H1 (cell line): ENCODE results near the gene KANSL2. TPM values are rescaled to one million over a fixed set of nuclear protein-coding genes. Genes with fewer than 3 reads are reported as not detected.
A peak's percentile ranks its signal among the peaks of the same experiment; 100 is the strongest.

Experiments
- CTCF ChIA-PET: fragments of 300-600 bp; sonication (Branson Sonifier 250); formaldehyde crosslinking; loops from one replicate; lab custom pipeline; 2021; ENCODE audit not compliant: partially characterized antibody; lab: Charles Lee
- POLR2A ChIA-PET: fragments of 300-600 bp; sonication (Branson Sonifier 250); formaldehyde crosslinking; loops from one replicate; lab custom pipeline; 2021; ENCODE audit warnings: inconsistent platforms; ENCODE audit not compliant: partially characterized antibody; lab: Charles Lee
- DNase-seq, 2 experiments: peaks; one replicate each; pipeline versions ENCODE4 v3.0.0 to v3.0.0-alpha.2; 2010 to 2022; ENCODE audit warnings: low spot score in 2 of 2, low read depth in 1 of 2, mixed read lengths in 1 of 2
- FAIRE-seq: peaks from 2 replicates; lab custom pipeline; 2011; peaks lifted over from hg19 to GRCh38; lab: Jason Lieb, UNC
- H2AFZ ChIP-seq: 2 replicates; pipeline ENCODE4 v1.8.1; 2012; ENCODE audit warnings: low read length, inconsistent platforms
- H2AK5ac ChIP-seq: 2 replicates; pipeline ENCODE4 v1.6.1; 2013; ENCODE audit warnings: low read depth, low read length
- H2BK120ac ChIP-seq: replicated peaks from 2 replicates; pipeline ENCODE3; 2013; ENCODE audit warnings: low read depth, low read length, inconsistent platforms
- H2BK12ac ChIP-seq: 2 replicates; pipeline ENCODE4 v1.6.1; 2013; ENCODE audit warnings: low read depth, low read length
- H2BK15ac ChIP-seq: 2 replicates; pipeline ENCODE4 v1.6.1; 2013; ENCODE audit warnings: low read length
- H2BK20ac ChIP-seq: 2 replicates; pipeline ENCODE4 v1.6.1; 2013; ENCODE audit warnings: low read length
- H2BK5ac ChIP-seq: 2 replicates; pipeline ENCODE4 v1.6.1; 2013; ENCODE audit warnings: low read depth, low read length
- H3K14ac ChIP-seq: 2 replicates; pipeline ENCODE4 v1.6.1; 2013; ENCODE audit warnings: inconsistent platforms; ENCODE audit not compliant: insufficient read length
- H3K18ac ChIP-seq: 2 replicates; pipeline ENCODE4 v1.6.1; 2013; ENCODE audit warnings: low read length; ENCODE audit errors: extremely low read depth
- H3K23ac ChIP-seq: 2 replicates; pipeline ENCODE4 v1.6.1; 2013; ENCODE audit warnings: inconsistent platforms; ENCODE audit not compliant: insufficient read length
- H3K23me2 ChIP-seq: 2 replicates; pipeline ENCODE4 v1.6.1; 2013; ENCODE audit warnings: low read depth, low read length
- H3K27ac ChIP-seq: 2 replicates; pipeline ENCODE4 v1.6.1; 2011; ENCODE audit warnings: low read depth, low read length, inconsistent platforms
- H3K27me3 ChIP-seq, 4 experiments: replicated peaks in 1 of 4; 1 replicate in 1 of 4; 2 replicates in 3 of 4; pipeline versions ENCODE4 v1.6.1 to v1.8.1; 2011 to 2013; ENCODE audit warnings: low read length in 3 of 4, mild to moderate bottlenecking in 3 of 4, inconsistent platforms in 2 of 4, mixed read lengths in 2 of 4, moderate library complexity in 1 of 4; ENCODE audit not compliant: control insufficient read depth in 3 of 4, insufficient read depth in 3 of 4; ENCODE audit errors: extremely low read depth in 1 of 4
- H3K36me3 ChIP-seq, 4 experiments: 2 replicates each; pipeline versions ENCODE4 v1.6.1 to v1.8.1; 2011 to 2013; ENCODE audit warnings: mild to moderate bottlenecking in 4 of 4, low read length in 3 of 4, moderate library complexity in 2 of 4, control low read depth in 1 of 4, inconsistent platforms in 1 of 4; ENCODE audit not compliant: insufficient read depth in 4 of 4, control insufficient read depth in 2 of 4
- H3K4ac ChIP-seq: replicated peaks from 2 replicates; pipeline ENCODE3; 2013; ENCODE audit warnings: low read length, low read depth, mixed read lengths, inconsistent platforms; ENCODE audit not compliant: insufficient read length
- H3K4me1 ChIP-seq, 4 experiments: replicated peaks in 1 of 4; 1 replicate in 1 of 4; 2 replicates in 3 of 4; pipeline versions ENCODE4 v1.6.1 to v1.8.1; 2011 to 2013; ENCODE audit warnings: low read length in 3 of 4, inconsistent platforms in 2 of 4, mixed read lengths in 1 of 4; ENCODE audit not compliant: insufficient read depth in 4 of 4, control insufficient read depth in 3 of 4
- H3K4me2 ChIP-seq, 2 experiments: 2 replicates each; pipeline versions ENCODE4 v1.6.1 to v1.8.1; 2011 to 2013; ENCODE audit warnings: low read depth in 2 of 2, low read length in 2 of 2, control low read depth in 1 of 2, inconsistent platforms in 1 of 2, mild to moderate bottlenecking in 1 of 2; ENCODE audit not compliant: insufficient read depth in 1 of 2
- H3K4me3 ChIP-seq, 4 experiments: fragments of 200-600, 300-600 bp in 1 of 4; sonication (generic), shearing (Covaris generic), sonication (Bioruptor Twin) in 1 of 4; 2 replicates each; pipeline versions ENCODE4 v1.5.1 to v1.8.1; 2011 to 2016; ENCODE audit warnings: low read length in 4 of 4, low read depth in 3 of 4, control low read depth in 2 of 4, inconsistent platforms in 2 of 4, mild to moderate bottlenecking in 2 of 4, mixed read lengths in 1 of 4, moderate library complexity in 1 of 4; ENCODE audit not compliant: insufficient read depth in 2 of 4; ENCODE audit errors: extremely low read depth in 1 of 4
- H3K56ac ChIP-seq: replicated peaks from 2 replicates; pipeline ENCODE3; 2013; ENCODE audit warnings: low read depth, mild to moderate bottlenecking, mixed read lengths, low read length, inconsistent platforms; ENCODE audit not compliant: insufficient read length
- H3K79me1 ChIP-seq: 2 replicates; pipeline ENCODE4 v1.6.1; 2013; ENCODE audit warnings: low read depth, low read length, control low read depth
- H3K79me2 ChIP-seq, 2 experiments: 2 replicates each; pipeline versions ENCODE4 v1.6.1 to v1.8.1; 2012 to 2013; ENCODE audit warnings: low read length in 2 of 2, mild to moderate bottlenecking in 2 of 2, inconsistent platforms in 1 of 2; ENCODE audit not compliant: insufficient read depth in 2 of 2, control insufficient read depth in 1 of 2
- H3K9ac ChIP-seq, 4 experiments: replicated peaks in 1 of 4; 1 replicate in 1 of 4; 2 replicates in 3 of 4; pipeline versions ENCODE4 v1.6.1 to v1.8.1; 2011 to 2013; ENCODE audit warnings: low read depth in 3 of 4, low read length in 3 of 4, control low read depth in 2 of 4, mild to moderate bottlenecking in 2 of 4, moderate library complexity in 2 of 4, inconsistent platforms in 1 of 4; ENCODE audit errors: extremely low read depth in 1 of 4
- H3K9me3 ChIP-seq, 2 experiments: 2 replicates each; pipeline versions ENCODE4 v1.6.1 to v1.8.1; 2012 to 2013; ENCODE audit warnings: mild to moderate bottlenecking in 2 of 2, moderate library complexity in 2 of 2, control low read depth in 1 of 2, inconsistent platforms in 1 of 2, low read depth in 1 of 2, low read length in 1 of 2, mixed read lengths in 1 of 2; ENCODE audit not compliant: insufficient read depth in 2 of 2
- H4K20me1 ChIP-seq, 2 experiments: replicated peaks in 1 of 2; 2 replicates each; pipeline versions ENCODE3 to v1.8.1; 2011 to 2013; ENCODE audit warnings: inconsistent platforms in 2 of 2, low read length in 2 of 2, mild to moderate bottlenecking in 1 of 2; ENCODE audit not compliant: insufficient read depth in 2 of 2, control insufficient read depth in 1 of 2
- H4K5ac ChIP-seq: 2 replicates; pipeline ENCODE4 v1.6.1; 2013; ENCODE audit warnings: low read length, low read depth, mixed read lengths, inconsistent platforms; ENCODE audit not compliant: insufficient read length
- H4K8ac ChIP-seq: 2 replicates; pipeline ENCODE4 v1.8.0; 2013; ENCODE audit warnings: mild to moderate bottlenecking, moderate library complexity, low read length, inconsistent platforms; ENCODE audit not compliant: insufficient read depth; ENCODE audit errors: extremely low read depth
- H4K91ac ChIP-seq: replicated peaks from 2 replicates; pipeline ENCODE3; 2013; ENCODE audit warnings: low read length, mixed read lengths, inconsistent platforms; ENCODE audit not compliant: insufficient read length
- ASH2L ChIP-seq: fragments of 200-600, 300-600 bp; sonication (generic); IDR thresholded peaks from one replicate; pipeline ENCODE4 v1.7.1; 2017; ENCODE audit warnings: low read length
- CBX5 ChIP-seq: fragments of 300-800, 300-1000 bp; sonication (generic); IDR thresholded peaks from 2 replicates; pipeline ENCODE4 v1.7.1; 2016; ENCODE audit warnings: antibody characterized with exemption, low read length, low read depth
- CHD2 ChIP-seq: IDR thresholded peaks from 2 replicates; pipeline ENCODE4 v1.6.1; 2012; ENCODE audit warnings: low read length, improper control_type of control experiment
- NRF1 ChIP-seq: IDR thresholded peaks from 2 replicates; pipeline ENCODE4 v1.6.1; 2011; ENCODE audit warnings: mild to moderate bottlenecking, low read depth, low read length, improper control_type of control experiment
- POU5F1 ChIP-seq: IDR thresholded peaks from 2 replicates; pipeline ENCODE4 v1.6.1; 2011; ENCODE audit warnings: low read depth, mild to moderate bottlenecking, low read length, moderate library complexity
- SIX5 ChIP-seq: IDR thresholded peaks from 2 replicates; pipeline ENCODE4 v1.6.1; 2011; ENCODE audit warnings: mild to moderate bottlenecking, low read depth, low read length
- SUZ12 ChIP-seq: fragments of 200-600 bp; sonication (generic); IDR thresholded peaks from 2 replicates; pipeline ENCODE4 v1.6.1; 2012; ENCODE audit warnings: mild to moderate bottlenecking, inconsistent platforms, low read length, moderate library complexity, mixed read lengths
- TAF7 ChIP-seq: optimal IDR thresholded peaks from 2 replicates; pipeline ENCODE3; 2011; ENCODE audit warnings: low read depth, mild to moderate bottlenecking, inconsistent platforms, low read length, moderate library complexity, borderline replicate concordance
- WGBS, 2 experiments: shearing (Covaris generic) in 1 of 2; methylation state at CpG; one replicate each; pipeline versions ENCODE4 v1.1.6 to v1.1.7; 2013 to 2015; ENCODE audit warnings: low lambda C conversion rate in 2 of 2, mixed read lengths in 2 of 2, inconsistent platforms in 1 of 2, low coverage in 1 of 2, missing lambda C conversion rate in 1 of 2; ENCODE audit not compliant: insufficient replicate concordance in 2 of 2, insufficient coverage in 1 of 2, insufficient read length in 1 of 2; ENCODE audit errors: extremely low coverage in 1 of 2, missing lambda C conversion rate in 1 of 2; 5-methylcytosine and 5-hydroxymethylcytosine counted together
- long read RNA-seq, 2 experiments: library from RNA in 1 of 2; library from capped mRNA in 1 of 2; stranded (forward); transcript quantifications; one replicate each; pipeline ENCODE4 v2.0.0, GENCODE V29; 2021; ENCODE audit warnings: inconsistent platforms in 1 of 2
- polyA minus RNA-seq, 3 experiments: library from RNA; depleted of rRNA, polyadenylated mRNA; stranded (reverse); fragments of >200 nt; gene quantifications; 1 replicate in 2 of 3; 2 replicates in 1 of 3; pipeline ENCODE4 v1.2.3, GENCODE V29; 2011
- polyA plus RNA-seq, 7 experiments: library from polyadenylated mRNA; depleted of rRNA in 3 of 7; stranded (reverse) in 5 of 7; unstranded in 2 of 7; fragments of >200 nt in 5 of 7; fragments of 200-250 nt in 2 of 7; gene quantifications; 1 replicate in 5 of 7; 2 replicates in 1 of 7; 4 replicates in 1 of 7; pipeline versions ENCODE4 v1.2.1 to v1.2.3, GENCODE V29; 2011 to 2013; ENCODE audit warnings: missing spikeins in 2 of 7, mixed read lengths in 2 of 7
- total RNA-seq: library from RNA; stranded (reverse); fragmentation: NEBNext Ultra II Directional; extraction: Animal tissue kit (Norgen Biotek cat#: 25700); gene quantifications from 2 replicates; pipeline ENCODE4 v1.2.1, GENCODE V29; 2021

Gene KANSL2
- total RNA-seq (46.1 and 48.4 TPM in 2 replicates), polyA plus RNA-seq (2011; rRNA removed) (48.3 and 50.7 TPM in 2 replicates), polyA minus RNA-seq (2011; rRNA and poly(A)+ RNA removed) (96.5 and 101 TPM in 2 replicates)
- polyA plus RNA-seq (2011; cell fraction: cytosol; rRNA removed), result 51.4 TPM
- polyA plus RNA-seq (2011; cell fraction: nucleus; rRNA removed), result 58.1 TPM
- 35.5 to 50.3 TPM (median 37.5 TPM) in 4 replicates for polyA plus RNA-seq (2012, experiment 1 of 2)
- 23.4 TPM for polyA plus RNA-seq (2012, experiment 2 of 2)
- polyA plus RNA-seq (2013, experiment 1 of 2), result 27.4 TPM
- polyA plus RNA-seq (2013, experiment 2 of 2), result 25.2 TPM
- polyA minus RNA-seq (2011; cell fraction: cytosol; rRNA and poly(A)+ RNA removed), result 46.2 TPM
- polyA minus RNA-seq (2011; cell fraction: nucleus; rRNA and poly(A)+ RNA removed), result 103 TPM
- long read RNA-seq, experiment 1, partial matches to known transcripts, result 16 of 42 reads
- long read RNA-seq, experiment 1, other reads (novel, unspliced or antisense), result 26 of 42 reads
- long read RNA-seq, experiment 2, partial matches to known transcripts, result 6 of 54 reads
- long read RNA-seq, experiment 2, other reads (novel, unspliced or antisense), result 47 of 54 reads

DNA sequence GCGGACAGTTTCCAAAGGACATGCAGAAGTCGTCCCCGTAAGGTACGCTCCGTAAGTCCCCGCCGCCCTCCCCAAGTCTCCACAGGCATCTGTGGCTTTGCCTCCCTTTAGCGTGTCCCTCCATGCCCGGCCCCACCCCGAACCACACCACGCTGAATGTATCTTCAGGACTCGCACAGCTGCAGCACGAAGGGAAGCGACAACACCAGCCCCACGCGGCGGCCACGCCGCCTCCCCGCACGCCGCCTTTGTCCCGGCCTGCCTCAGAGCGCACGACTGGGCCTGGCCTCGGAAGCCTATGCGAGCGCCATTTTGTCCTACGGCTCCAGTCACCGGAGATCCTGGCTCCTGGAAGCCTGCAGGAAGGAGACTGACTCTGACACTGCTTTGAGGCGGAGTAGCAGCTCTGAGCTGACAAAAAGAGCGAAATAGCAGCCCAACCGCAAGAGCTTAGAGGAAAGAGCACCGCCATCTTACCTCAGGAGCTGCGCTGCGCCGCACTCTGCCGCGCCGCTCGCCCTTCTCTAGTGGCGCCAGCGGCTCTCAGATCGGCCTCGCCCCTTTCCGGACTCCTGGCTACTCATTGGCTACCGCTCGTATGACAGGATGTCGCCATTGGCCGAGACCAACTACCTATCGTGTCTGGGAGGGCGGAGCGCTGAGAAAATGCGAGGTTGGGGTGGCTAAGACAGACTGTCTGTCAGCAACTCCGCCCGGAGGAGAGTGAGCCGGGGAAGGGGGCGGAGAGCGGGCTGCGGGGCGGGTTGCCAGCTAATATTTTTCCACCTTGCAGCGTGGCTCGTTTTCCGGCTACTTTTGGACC is at the start of gene KANSL2:
TSS of gene KANSL2 (minus strand) at position 529 of the 823 bp plus-strand sequence. CDS start 606 bp downstream, outside the sequence.
- DNase-seq, result peak; percentile 88 to 91
- Histone ChIP-seq H3K23me2 (0 out of 2 replicates have a peak, but pooled peaks cover 3% of the 10 kb centered on the region), H2AK5ac (peak within 1 kb of the TSS; percentile 83; the same call in 1 of the 2 replicates), H4K20me1 (peaks cover 7 to 8% of the 10 kb centered on the region in 2 experiments), H3K4me2 (peak within 1 kb of the TSS; percentile 95 to 96), H3K14ac (peak within 1 kb of the TSS; percentile 87), H4K5ac (peak within 1 kb of the TSS; percentile 93), H3K9me3 (no peaks in the 10 kb centered on the region), H3K9ac (peak within 1 kb of the TSS; percentile 80 to 100 (median 96)), H3K4me1 (peaks cover 0 to 3% (median under 1%) of the 10 kb centered on the region in 4 experiments; a peak in 3 of 7 replicates), H3K56ac (peak within 1 kb of the TSS; percentile 93), H3K79me1 (peaks cover 6% of the 10 kb centered on the region), H3K36me3 (peaks cover 14 to 37% (median 28%) of the 10 kb centered on the region in 4 experiments), H2BK12ac (peak within 1 kb of the TSS; percentile 64), H2BK15ac (no peak within 1 kb of the TSS), H3K27me3 (no peaks in the 10 kb centered on the region), H4K91ac (peak within 1 kb of the TSS; percentile 95), H3K18ac (peak within 1 kb of the TSS; percentile 79), H2BK120ac (no peak within 1 kb of the TSS), H2BK5ac (peak within 1 kb of the TSS; percentile 97), H3K27ac (peak within 1 kb of the TSS; percentile 96), H3K4me3 (peak within 1 kb of the TSS; percentile 80 to 92 (median 86)), H2AFZ (peak within 1 kb of the TSS; percentile 70; the same call in 1 of the 2 replicates), H4K8ac (peak within 1 kb of the TSS; percentile 99), H3K23ac (peak within 1 kb of the TSS; percentile 17), H3K4ac (peak within 1 kb of the TSS; percentile 55), H3K79me2 (peaks cover 24 to 50% of the 10 kb centered on the region in 2 experiments), H2BK20ac (no peak within 1 kb of the TSS)
- 3% methylated on average over 52 of the region's 64 CpGs; no CpG with 5 or more reads in 1 of the 2 experiments for WGBS, 2 experiments
- ChIA-PET CTCF (no interaction called here), POLR2A (interaction anchor here (0.6 to 2.7 kb wide), 19 partner anchors 8 to 184 kb away, joined by 3 to 18 read pairs (median 5); partner anchors contain the start of genes ADCY6, CCNT1 and RND1)
- FAIRE-seq, result no peak
- TF ChIP-seq ASH2L (peak; percentile 89), TAF7 (peak; percentile 92), NRF1 (no peak; the same call in 1 of the 2 replicates), CBX5 (no peak), SIX5 (no peak), POU5F1 (no peak), SUZ12 (no peak), CHD2 (peak; percentile 80; the same call in 1 of the 2 replicates)
